Measurements from ENCODE around the gene PCTP.

The PCTP gene

GRCh38 chr17:55794725-55795482, 44.1 kb downstream of the PCTP start:
- DNase-seq (ENCODE audit: low spot score), result no peak

DNA sequence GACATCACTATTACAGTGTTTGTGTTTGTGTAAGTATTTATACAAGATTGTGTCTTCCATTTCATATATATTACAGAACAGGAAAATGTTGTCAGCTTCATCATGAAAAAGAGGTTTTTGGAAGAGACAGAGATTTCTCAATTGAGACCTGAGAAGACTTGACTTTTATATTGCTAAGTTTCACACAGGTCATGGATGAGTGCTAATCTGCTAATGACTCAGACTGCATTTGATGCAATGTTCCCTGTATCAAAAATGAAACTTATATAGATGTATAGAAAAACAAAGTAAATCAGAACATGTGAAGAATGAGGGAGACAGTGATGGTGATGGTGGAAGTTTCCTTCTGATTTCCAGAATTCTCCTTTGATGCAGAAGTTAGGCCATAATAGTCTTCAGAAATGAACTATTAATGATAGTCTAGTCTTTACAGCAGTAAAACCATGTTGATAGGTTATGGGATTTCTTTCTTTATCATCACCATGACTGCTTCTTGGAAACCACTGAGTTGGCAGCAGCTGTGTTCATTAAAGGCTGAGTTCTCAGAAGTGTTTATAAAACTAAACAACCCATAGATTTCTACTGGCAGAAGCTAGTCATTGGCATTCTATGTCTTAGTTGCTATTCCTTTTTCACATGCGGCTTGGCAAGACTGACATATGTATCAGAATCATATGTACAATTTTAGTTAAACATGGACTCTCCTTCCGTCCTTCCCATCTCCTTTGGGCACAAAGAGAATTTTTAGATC, 56.1 kb downstream of the PCTP start:
- no peak for DNase-seq (ENCODE audit: low spot score)

DNA sequence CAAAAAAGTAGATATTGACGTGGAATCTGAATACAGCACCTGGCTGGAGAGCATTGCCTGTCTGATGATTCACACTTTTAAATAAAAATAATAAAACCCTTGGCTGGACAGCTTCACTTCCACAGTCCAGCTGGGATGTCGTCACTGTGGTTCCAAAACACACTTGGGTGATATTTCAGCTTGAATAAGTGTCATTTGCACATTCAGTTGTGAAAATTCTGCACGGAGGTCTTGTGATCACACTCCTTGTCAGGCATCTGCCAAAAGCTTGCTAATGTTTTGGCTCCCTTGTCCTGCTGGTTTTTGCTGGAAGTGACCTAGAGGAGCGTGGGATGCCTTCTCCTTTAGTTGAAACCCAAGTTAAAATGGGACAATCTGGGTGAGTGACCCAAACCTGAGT, 60.7 kb downstream of the PCTP start:
- no peak for DNase-seq (ENCODE audit: low spot score)

GRCh38 chr17:55812323-55812722, 61.5 kb downstream of the PCTP start:
- DNase-seq (ENCODE audit: low spot score), result no peak

GRCh38 chr17:55813944-55814343, 63.1 kb downstream of the PCTP start:
- DNase-seq (ENCODE audit: low spot score), result no peak

GRCh38 chr17:55814377-55814776, 63.5 kb downstream of the PCTP start:
- DNase-seq (ENCODE audit: low spot score), result no peak

DNA sequence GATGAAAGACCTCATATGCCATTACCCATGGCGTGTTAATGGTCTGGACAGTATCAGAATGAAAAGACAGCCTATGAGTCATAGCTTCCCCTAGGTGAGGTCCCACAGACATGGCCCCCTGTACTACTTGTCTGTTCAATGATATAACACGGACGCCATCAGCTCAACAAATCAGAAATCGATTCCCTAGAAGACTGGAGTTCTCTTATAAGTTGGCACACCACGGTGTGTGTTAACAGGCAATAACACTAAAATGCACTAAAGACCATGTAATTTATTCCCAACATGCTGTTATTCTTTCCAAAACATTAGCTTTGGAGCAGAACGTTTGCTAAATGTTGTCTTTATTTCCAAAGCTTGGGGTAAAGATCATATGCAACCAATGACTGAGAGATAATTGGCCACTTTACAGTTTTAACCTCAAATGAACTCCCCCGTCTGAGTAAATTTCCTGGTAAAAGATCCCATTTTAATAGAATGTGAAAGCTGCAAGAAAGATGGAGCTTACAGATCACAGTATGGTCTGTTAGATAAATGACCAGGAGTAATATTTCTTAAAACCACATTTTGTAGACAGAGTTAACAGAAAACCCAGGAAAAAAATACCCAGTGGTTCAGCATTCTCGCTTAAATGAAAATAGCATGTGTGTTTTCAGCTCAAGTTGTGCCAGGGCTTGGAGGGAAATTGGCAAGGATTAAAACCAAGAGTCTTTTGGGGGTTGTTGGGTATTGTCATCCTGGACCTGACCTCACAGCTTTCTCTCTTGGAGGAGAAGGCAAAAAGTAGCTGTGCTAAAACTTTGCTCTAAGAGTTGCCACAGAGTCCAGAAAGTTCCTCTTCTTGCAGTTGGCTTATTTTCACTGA, 65.9 kb downstream of the PCTP start:
- no peak for DNase-seq (ENCODE audit: low spot score)

GRCh38 chr17:55817397-55817709, 66.5 kb downstream of the PCTP start:
- no peak for DNase-seq (ENCODE audit: low spot score)

- no peak for DNase-seq (ENCODE audit: low spot score)
These were observed 67.2 kb downstream of the PCTP start for GRCh38 chr17:55818026-55818425.

DNA sequence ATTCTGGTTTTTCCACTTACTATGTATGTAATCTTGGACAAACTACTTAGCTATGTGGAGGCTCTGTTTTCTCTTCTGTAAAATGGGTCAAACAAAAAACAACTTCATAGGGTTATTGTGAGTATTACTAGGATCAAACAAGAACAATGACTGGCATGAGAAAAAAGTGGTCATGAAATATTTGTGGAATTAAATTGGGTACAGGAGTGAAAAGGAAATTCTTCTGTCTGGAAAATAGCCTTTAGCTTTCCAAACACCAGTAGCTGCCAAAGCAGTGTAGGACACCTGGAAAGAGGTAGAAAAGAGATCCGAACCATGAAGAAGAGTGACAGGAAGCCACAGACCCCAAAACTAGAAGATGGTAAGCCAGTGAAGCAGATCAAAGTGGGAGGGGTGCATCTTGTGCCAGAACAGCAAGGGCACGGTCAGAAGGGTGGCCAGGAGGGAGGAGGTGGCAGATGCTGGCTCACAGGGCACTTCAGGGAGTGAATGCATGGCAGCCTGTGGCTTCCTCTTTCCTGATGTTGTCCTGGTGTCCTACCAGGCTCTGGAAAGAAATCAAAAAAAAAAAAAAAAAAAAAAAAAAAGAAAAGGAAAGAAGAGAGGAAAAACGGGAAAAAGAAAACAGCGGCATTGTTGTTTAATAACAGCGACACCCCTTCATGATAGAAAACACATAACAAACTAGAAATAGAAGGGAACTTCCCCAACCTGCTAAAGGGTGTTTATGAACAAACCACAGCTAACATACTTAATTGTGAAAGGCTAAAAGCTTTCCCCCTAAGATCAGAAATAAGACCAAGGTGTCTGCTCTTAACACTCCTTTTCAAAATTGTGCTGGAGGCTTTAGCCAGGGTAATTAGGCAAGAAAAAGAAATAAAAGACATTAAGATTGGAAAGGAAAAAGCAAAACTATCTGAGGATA, 67.9 kb downstream of the PCTP start:
- no peak for DNase-seq (ENCODE audit: low spot score)

- DNase-seq (ENCODE audit: low spot score), result no peak
These were observed 69.8 kb downstream of the PCTP start for GRCh38 chr17:55820675-55821074.

- no peak for DNase-seq (ENCODE audit: low spot score)
These were observed 71.2 kb downstream of the PCTP start for GRCh38 chr17:55822028-55822427.

GRCh38 chr17:55825213-55825612, 74.4 kb downstream of the PCTP start:
- no peak for DNase-seq (ENCODE audit: low spot score)

Measured in cerebellar cortex (tissue), 1 donor.